NK-92 (cell line): ENCODE data around the gene NR3C2.

ENCODE experiments used
- DNase-seq: peaks from one replicate; lab custom pipeline; 2025; ENCODE audit not compliant: unreplicated experiment; lab: John Stamatoyannopoulos, UW

NR3C2 gene

GRCh38 chr4:148059617-148060180 lies 382.5 kb downstream of the NR3C2 start:
- DNase-seq: no peak

GRCh38 chr4:148057984-148058859 lies 384.0 kb downstream of the NR3C2 start:
- no peak for DNase-seq

- no peak for DNase-seq
Observed at GRCh38 chr4:148057516-148057915, 384.7 kb downstream of the NR3C2 start.

GRCh38 chr4:148056879-148057278 lies 385.3 kb downstream of the NR3C2 start:
- DNase-seq: peak; percentile 4

GRCh38 chr4:148055844-148056243 lies 386.4 kb downstream of the NR3C2 start:
- DNase-seq: no peak

GRCh38 chr4:148054275-148054674 lies 387.9 kb downstream of the NR3C2 start:
- no peak for DNase-seq

GRCh38 chr4:148053298-148054003 lies 388.8 kb downstream of the NR3C2 start:
- no peak for DNase-seq

- DNase-seq: no peak
Observed at GRCh38 chr4:148052448-148052847, 389.8 kb downstream of the NR3C2 start.

GRCh38 chr4:148051403-148051802 lies 390.8 kb downstream of the NR3C2 start:
- no peak for DNase-seq

GRCh38 chr4:148048598-148048997 lies 393.6 kb downstream of the NR3C2 start:
- DNase-seq: no peak

GRCh38 chr4:148044912-148045352 lies 397.3 kb downstream of the NR3C2 start:
- no peak for DNase-seq

- DNase-seq: no peak
Observed at GRCh38 chr4:148044089-148044911, 397.9 kb downstream of the NR3C2 start.

- DNase-seq: no peak
Observed at GRCh38 chr4:148041606-148042329, 400.4 kb downstream of the NR3C2 start.

- DNase-seq: no peak
Observed at GRCh38 chr4:148034813-148035212, 407.4 kb downstream of the NR3C2 start.

GRCh38 chr4:148030193-148030873 lies 411.9 kb downstream of the NR3C2 start:
- no peak for DNase-seq

- DNase-seq: no peak
Observed at GRCh38 chr4:148029781-148030180, 412.4 kb downstream of the NR3C2 start.
